Fibroblast of skin of scalp (primary cell): ENCODE measurements around the gene OSCAR. TPM values are rescaled to one million over a fixed set of nuclear protein-coding genes. Genes with fewer than 3 reads are reported as not detected.
A peak's percentile ranks its signal among the peaks of the same experiment; 100 is the strongest.

ENCODE experiments used
- DNase-seq: peaks from one replicate; pipeline ENCODE4 v3.0.0-alpha.2; 2013
- polyA plus RNA-seq, 2 experiments: library from polyadenylated mRNA; unstranded; fragments of 120-200 nt; gene quantifications; one replicate each; pipeline ENCODE4 v1.2.1, GENCODE V29; 2013; ENCODE audit not compliant: insufficient read length in 2 of 2

Gene OSCAR, protein sequence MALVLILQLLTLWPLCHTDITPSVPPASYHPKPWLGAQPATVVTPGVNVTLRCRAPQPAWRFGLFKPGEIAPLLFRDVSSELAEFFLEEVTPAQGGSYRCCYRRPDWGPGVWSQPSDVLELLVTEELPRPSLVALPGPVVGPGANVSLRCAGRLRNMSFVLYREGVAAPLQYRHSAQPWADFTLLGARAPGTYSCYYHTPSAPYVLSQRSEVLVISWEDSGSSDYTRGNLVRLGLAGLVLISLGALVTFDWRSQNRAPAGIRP
- polyA plus RNA-seq (2013, experiment 1 of 2; ENCODE audit: insufficient read length), result 3.8 TPM
- 4.1 TPM for polyA plus RNA-seq (2013, experiment 2 of 2; ENCODE audit: insufficient read length)

DNA sequence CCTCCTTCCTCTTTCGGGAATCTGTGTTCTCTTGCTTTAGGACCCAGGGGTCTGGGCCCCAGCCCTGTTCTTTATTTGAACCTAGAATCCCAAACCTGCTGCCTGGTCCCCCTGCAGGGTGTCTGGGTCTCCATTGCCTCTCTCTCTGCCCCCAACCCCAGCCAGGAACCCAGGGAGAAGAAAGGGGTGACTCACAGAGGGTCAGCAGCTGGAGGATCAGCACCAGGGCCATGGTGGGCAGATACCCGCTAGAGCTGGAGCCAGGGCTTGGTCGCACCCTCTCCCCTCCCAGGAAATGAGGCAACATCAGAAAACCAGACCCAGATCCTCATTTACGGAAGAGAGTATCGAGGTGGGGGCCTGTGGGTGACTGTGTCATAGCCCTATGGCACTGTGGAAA is at the start of gene OSCAR:
TSS of gene OSCAR (minus strand) at position 243 of the 400 bp plus-strand sequence. CDS start at position 232, 11 bp downstream.
- peak; percentile 37 for DNase-seq

DNA sequence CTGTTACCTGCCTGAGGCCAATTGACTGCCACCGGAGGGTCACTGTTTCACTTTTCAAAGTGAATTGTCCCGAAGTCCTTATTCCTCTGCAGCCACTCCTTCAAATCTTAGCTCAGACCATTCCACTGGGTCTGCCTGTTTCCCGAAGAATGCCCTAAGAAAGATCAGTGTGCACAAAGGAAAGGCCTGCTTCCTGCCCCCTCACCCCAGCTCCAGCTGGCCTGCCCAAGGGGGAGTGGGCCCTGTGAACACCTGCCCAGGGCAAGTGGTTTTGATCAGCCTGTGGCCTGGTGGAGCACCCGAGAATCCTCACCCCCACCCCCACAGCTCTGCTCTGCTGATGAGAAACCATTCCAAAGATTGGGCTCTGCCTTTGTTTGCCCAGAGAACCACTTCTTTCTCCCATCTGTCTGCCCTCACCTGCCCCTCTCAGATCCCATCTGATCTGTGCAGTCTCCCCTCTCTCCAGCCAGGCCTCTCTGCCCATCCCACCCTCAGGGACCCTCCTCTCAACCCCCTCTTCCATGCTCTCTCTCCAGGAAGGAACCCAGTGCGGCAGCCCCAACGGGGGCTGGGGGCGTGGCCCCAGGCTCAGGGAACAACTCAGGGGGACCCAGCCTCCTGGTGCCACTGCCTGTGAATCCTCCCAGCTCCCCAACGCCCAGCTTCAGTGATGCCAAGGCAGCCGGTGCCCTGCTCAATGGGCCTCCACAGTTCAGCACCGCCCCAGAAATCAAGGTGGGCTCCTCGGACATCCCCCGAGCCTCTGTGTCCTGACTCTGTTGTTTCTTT is 48.6 kb upstream of the OSCAR start:
- no peak for DNase-seq

DNA sequence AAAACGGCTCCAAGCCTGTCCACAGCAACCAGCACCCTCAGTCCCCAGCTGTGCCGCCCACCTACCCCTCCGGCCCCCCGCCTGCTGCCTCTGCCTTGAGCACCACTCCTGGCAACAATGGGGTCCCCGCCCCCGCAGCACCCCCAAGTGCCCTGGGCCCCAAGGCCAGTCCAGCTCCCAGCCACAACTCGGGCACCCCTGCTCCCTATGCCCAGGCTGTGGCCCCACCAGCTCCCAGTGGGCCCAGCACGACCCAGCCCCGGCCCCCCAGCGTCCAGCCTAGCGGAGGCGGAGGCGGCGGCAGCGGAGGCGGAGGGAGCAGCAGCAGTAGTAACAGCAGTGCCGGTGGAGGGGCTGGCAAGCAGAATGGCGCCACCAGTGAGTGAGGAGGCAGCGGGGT is 47.6 kb upstream of the OSCAR start:
- DNase-seq, result no peak

DNA sequence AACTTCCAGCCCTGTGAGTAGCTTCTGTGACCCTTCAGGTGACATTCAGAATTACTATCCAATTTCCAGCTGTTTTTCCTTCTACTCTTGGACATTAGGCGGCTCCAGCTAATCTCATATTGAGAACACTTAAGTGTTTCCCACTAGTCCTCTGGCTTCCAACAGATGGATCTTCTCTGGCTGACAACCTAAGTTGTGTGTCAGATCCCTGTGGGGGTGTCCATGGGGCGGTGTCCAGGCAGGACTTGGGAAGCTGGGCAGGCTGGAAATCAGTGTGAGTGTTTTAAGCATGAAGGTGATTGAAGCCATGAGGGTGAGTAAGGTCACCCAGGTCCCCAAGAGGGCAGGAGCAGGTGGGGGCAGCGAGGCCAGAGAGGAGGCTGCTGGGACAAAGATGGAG is 47.1 kb upstream of the OSCAR start:
- DNase-seq, result no peak

DNA sequence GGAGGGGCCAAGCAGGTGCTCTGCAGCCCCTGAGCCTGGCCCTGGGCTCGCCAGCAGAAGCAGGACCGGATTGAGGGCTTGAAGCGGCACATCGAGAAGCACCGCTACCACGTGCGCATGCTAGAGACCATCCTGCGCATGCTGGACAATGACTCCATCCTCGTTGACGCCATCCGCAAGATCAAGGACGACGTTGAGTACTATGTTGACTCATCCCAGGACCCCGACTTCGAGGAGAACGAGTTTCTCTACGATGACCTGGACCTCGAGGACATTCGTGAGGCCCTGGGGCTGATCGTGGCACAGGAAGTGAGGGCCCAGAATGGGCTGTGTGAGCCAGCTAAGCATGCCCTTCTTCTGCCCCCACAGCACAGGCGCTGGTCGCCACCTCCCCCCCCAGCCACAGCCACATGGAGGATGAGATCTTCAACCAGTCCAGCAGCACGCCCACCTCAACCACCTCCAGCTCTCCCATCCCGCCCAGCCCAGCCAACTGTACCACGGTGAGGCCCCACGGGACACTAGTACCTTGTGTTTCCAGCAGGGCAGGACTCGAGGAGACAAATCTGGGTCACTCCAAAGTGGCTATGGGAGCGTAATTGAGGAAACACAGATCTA is 45.0 kb upstream of the OSCAR start:
- no peak for DNase-seq

DNA sequence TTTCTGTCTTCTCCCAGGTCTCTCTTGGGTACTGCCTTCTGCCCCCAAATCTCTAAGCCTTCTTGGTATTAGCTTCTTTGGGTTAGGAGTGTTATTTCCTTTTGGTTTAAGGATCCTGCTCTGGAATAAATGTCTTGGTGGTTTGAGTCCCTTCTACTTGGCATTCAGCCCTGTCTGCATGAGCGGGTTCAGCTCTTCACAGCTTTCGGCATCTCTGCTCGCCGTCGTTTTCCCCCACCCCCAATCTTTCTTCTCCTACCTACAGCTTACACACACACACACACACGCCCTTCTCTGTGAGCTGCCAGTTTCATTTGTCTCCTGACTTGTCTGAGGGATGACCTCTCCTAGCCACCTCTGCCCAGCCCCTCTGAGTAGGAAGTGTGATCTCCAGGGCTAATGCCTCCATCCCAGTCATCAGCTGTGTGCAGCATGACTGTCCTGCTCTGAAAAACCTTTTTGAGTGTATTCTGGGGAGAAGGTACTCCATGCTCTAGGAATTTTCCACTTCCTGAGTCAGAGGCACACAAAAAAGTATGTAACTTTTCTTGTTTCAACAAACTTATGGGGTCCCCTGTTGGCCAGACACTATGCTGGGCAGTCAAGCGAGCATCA is 41.7 kb upstream of the OSCAR start:
- DNase-seq, result no peak

DNA sequence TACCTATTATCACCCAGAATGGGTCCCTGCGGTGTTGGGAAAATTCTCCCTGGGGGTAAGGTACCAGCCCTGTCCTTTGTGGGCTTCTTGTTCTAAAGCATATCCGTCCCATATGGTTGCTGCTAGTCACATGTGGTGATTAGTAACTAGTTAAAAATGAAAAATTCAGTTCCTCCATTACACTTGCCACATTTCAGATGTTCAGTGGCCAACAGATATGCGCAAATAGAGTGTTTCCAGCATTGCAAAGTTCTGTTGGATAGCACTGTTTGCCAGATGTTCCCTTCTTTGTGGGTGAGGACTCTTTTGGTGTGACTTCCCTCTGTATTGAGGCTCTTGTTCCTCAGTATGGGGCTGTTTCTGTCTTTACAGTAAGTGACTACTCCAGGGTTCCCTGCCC is 40.8 kb upstream of the OSCAR start:
- no peak for DNase-seq

DNA sequence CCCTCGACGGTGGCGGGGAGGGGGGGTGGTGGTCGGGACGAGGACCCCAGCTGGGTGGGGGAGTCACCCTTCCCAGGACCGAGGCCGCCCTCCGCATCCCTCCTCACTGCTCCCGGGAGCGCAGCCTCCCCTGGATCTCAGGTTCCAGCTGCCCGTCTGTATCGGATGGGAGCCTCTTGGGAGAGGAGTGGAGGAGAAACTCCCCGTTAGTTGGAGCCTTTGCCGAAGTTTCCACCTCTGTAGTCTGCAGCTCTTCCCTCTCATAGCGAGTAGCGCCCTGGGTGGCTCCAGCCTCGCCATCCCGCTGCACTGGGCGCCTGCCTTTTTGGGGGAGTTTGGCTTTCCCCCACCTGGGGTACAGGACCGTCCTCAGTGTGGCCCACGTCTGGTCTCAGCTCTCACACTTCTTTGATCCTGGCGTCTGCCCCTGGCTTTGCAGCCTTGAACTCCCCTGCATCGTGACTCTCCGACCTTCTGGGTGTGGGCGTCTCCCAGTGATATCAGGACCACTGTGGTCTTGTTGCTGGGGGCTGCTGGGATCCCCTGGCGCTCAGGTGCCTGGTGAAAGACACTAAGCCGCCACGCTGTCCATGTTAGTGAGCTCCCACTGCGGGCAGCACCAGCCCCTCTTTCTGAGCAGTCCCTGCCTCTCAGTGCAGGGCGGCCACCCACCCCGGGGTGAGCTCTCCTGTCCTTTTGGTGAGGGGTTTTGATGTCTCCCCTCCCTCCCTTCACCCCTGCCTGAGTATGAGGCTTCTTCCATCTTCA is 38.1 kb upstream of the OSCAR start:
- DNase-seq, result no peak

DNA sequence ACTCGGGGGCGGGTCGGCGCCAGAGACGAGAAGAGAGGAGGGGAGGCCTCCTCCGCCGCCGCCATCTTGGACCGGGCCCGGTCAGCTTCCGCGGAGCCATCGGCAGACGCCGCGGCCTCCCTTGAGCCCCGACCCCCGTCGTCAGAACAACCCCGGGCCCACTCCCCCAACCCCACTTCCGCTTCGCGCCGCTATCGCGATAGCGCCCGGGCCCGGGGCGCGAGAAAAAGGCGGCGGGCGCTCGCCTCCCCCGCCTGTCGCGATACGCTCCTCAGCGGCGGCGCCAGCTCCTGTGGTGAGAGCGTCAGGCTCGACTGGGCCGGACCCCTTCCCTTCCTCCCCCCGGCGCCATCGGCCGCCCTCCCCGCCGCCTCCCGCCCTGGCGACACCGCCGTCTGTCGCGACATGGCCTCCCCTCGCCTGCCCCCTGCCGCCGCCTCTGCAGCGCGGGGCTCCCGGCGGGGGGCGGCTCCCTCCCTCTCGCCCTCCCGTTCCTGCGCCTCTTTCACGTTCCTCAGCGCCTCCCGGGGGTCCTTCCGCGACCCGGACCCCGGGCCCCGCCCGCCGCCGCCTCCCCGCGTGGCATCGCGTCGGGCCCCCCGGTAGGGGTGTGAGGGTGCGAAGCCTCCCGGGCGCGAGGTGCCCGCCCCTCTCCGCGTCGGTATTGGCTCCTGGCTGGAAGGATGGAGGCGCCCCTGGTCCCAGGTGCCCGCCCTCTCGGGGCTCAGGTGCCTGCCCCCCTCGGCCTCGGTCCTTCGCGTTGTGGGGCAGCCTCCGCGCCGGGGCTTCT is 37.3 kb upstream of the OSCAR start, which contains the start of gene CNOT3:
TSS of gene CNOT3 (plus strand) at position 64 of the 790 bp plus-strand sequence. CDS start 5,217 bp downstream, outside the sequence.
- DNase-seq, result no peak

DNA sequence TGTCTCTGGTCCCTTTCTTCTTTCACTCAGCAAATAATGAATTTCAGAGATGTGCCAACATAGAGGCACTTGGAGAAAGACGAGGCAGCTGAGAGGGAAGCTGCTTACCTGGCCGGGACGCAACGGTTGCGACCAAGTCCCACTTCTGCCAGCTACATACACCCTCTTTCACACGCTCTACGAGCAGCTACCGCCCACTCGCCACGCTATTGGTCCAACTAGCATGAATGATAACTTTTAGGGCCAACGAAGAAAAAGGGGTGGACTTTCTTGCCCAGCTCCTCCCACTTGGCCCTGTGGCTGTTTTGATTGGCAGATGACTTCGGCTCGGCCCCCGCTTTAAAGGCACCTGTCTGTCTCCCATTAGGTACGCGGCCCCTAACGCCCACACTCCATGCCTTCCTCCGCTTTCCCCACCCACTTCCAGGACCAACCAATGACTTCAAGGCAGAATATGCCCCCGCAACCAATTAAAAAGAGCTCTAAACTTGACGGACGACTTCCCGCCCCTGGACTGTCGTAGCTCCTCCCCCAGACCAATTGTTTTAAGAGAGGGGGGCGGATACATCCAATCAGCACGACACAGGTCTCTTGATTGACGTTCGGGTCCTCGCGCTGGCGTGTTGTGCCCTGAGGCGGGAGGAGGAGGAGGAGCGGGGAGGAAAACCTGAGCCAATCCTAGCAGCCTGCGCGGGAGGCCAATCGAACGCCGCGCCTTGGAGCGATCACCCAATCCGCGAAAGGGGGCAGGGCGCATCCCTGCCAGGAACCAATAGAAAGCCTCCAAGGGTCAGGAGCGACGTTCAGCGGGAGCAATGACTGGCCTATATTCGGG is 36.5 kb upstream of the OSCAR start:
- DNase-seq, result peak; percentile 100

DNA sequence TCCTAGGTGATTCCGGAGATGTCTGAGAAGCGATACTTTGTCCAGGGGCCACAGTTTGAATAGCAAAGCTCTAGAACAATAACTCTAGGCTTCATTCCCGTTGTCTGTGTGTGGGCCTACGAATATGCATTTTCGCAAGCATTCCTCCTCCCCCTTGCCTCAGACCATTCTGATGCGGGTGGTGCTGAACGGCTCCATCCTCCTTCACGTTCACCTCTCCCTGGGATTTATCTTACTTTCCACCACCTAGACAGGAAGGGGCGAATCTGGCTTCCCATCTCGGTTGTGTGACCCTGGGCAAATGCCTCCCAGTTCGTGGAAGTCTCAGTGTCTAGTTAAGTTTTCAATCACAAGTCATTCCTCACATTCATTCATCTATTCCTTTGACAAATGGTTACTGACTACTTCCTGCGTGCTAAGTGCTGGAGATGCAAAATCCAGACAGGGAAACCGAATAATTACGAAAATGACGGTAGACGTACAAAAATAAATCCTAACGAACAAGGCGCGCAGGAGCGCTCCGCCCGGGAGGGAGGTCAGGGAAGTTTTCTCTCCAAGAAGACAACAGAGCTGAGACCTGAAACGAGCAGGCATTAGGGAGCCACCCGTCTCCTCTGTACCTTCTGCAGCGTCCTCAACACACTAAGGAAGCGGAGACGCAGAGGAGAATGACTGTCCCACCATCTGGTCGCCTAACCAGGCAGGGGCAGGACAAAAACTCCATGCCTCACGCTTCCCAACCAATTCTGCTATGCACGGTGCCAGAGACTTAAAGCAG is 35.7 kb upstream of the OSCAR start:
- no peak for DNase-seq

DNA sequence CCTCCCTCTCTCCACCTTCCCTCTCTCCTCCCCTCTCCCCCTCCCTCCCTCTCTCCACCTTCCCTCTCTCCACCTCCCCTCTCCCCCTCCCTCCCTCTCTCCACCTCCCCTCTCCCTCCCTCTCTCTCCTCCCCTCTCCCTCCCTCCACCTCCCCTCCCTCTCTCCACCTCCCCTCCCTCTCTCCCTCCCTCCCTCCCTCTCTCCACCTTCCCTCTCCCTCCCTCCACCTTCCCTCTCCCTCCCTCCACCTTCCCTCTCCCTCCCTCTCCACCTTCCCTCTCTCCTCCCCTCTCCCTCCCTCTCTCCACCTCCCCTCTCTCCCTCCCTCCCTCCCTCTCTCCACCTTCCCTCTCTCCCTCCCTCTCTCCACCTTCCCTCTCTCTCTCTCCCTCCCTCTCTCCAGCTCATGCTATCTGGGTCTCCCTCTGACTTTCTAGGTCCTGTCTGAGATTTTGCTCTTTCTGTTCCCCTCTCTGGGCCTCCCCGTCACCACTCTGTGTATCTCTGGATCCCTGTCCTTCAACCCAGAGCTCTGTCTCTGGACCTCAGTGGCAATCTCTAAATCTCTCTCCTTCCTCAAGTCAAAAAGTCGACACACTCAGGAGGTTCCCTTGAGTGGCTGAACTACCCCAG is 33.5 kb upstream of the OSCAR start:
- DNase-seq, result no peak

DNA sequence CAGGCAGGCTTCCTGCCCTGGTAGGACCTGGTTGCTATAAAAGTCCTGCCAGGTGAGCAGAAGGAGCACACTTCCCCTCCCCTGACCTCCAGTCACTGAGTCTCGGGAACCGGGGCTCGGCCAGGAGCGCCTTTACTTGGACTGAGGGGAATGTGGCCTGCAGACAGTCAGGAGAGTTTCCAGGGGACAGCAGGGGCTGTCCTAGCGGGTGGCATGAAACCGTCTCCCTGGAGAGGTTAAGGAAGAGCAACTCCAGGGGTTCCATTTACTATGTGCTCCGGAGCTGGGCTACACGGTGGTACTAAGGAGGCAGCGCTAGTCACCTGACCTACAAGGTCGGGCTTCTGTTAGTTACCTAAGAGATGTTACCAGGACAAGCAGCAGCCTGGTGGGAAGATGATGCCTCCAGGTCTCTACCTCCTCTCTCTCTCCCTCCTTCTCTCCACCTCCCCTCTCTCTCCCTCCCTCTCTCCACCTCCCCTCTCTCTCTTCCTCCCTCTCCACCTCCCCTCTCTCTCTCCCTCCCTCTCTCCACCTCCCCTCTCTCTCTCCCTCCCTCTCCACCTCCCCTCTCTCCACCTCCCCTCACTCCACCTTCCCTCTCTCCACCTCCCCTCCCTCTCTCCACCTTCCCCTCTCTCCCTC is 32.8 kb upstream of the OSCAR start:
- peak; percentile 56 for DNase-seq

DNA sequence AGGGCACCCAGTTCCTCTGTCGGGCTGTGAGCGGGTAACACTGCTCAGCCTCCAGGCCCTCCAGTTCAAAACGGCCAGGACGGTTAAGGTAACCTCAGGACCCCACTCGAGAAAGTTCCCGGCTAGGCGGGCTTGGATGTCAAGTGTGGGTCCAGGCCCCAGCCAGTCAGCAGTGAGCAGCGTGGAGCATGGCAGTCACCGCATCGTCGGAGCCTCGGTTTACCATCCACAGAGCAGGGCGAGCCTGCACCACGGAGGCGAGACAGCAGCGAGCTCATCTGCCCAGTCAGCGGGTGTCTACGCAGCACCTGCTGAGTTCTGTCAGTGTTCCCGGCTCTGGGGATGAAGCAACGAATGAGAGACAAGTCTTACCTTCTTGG is 29.0 kb upstream of the OSCAR start:
- DNase-seq, result no peak

DNA sequence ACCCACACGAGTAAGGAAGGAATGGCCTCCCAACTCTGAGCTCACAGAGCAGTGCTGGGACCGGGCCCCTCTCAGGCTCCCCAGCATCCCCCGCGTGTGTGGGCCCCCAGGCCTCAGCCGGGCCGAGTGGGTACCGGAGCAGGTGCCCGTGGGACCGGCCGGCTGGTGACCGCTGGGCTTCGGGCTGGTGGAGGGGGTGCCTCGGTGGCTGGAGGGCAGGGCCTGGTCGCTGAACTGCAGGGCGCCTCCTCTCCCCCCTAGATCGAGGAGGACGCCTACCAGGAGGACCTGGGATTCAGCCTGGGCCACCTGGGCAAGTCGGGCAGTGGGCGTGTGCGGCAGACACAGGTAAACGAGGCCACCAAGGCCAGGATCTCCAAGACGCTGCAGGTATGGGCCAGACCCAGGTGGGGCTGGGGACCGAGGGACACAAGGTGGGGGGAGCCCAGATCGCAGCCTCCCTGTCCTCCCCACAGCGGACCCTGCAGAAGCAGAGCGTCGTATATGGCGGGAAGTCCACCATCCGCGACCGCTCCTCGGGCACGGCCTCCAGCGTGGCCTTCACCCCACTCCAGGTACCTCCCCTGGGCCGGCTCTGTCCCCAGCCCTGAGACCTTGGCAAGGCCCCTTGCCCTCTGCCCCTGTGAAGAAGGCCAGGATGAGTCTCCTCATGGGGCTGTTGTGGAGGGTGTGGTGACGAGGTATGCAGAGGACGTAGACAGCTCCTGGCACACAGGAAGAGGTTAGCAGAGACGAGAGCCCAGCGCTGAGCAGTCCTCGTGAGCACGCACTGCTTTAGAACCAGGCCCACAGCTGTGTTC is 28.4 kb upstream of the OSCAR start:
- no peak for DNase-seq

DNA sequence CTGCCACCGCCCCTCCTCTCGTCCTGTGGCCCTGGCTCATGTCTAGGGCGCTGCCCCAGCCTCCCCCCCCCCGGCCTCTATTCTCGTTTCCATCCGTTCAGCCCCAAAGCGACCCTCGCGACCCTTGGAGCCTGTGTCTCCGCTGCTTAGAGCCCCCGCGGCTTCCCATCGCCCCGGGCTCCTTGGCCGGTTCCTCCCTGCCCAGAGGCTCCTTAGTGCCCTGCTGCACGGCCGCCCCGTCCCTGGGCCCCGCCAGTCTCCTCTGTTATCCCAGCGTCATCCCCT is 27.8 kb upstream of the OSCAR start:
- DNase-seq, result no peak

DNA sequence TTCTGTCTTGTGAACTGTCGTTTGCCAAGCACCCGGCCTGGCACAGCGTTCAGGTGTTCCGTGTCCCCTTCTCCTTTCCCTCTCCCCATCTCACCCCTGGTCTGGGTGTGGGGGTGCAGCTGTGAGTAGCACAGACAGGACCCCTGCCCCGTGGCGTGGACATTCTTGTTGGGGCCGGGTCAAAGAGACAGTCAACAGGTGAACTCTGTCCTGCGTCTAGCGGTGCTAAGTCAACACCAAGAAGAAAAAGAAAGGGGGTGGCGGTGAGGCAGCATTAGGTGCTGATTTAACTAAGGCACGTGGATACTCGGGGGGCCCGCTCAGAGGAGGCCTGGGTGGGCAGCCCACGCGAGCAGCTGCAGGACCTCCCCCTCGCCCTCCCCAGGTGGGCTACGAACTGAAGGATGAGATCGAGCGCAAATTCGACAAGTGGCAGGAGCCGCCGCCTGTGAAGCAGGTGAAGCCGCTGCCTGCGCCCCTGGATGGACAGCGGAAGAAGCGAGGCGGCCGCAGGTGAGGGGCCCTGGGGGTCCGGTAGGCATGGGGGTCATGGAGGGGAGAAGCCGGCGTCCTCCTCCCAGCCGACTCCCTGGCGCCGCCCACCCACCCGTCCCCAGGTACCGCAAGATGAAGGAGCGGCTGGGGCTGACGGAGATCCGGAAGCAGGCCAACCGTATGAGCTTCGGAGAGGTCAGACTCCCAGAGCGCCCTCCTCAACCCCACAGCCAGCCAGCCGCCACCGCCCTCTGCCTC is 27.3 kb upstream of the OSCAR start:
- no peak for DNase-seq
